HG03342 (cell line): ENCODE results near the gene DHX34.
"Not testable (repeated sequence)": the region's sequence is repeated elsewhere in the genome, so short reads cannot be mapped to it uniquely, and the experiment has no call there.

ENCODE experiments used
- ATAC-seq: cut with Tn5 transposase; IDR thresholded peaks from one replicate; pipeline ENCODE4 v1.9.1; 2021; ENCODE audit warnings: mild to moderate bottlenecking, moderate library complexity; ENCODE audit not compliant: unreplicated experiment

Gene DHX34

DNA sequence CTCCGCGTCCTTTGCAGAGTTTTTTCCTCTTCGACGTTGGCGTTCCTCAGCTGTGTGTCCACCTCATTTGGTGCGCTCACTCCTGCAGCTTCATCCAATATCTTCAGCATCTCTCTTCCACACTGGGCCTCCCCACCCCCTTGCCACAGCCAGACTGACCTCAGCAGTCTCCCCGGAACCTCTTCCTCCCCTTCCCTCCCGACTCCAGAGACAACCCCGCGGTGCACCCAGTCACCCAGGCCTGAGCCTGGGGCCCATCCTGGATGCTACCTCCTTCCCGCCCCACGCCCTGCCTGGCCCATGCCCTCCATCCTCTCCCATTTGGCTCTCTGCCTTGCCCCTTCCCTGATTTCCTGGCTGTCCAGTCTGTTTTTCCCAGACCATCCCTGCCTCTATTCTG lies 25.2 kb upstream of the DHX34 start:
- ATAC-seq, result no peak

DNA sequence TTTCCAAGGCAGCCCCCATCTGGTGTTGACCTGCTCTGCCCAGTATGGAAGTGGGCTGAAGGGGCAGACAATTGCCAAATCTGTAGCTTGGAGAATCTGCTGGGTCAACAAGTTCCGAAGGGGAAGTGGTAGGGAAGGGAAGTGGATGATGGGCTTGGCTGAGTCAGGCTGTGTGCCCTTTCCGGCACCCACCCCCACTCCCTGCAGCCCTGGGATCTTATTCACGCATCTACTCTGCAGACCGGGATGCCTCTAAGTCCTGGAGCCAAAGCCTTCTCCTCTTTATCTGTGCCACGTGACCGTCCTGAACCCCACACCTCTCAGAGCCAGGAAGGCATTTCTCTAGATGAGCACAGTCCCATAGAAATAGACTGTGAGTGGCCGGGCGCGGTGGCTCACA lies 24.6 kb upstream of the DHX34 start:
- ATAC-seq, result no peak

DNA sequence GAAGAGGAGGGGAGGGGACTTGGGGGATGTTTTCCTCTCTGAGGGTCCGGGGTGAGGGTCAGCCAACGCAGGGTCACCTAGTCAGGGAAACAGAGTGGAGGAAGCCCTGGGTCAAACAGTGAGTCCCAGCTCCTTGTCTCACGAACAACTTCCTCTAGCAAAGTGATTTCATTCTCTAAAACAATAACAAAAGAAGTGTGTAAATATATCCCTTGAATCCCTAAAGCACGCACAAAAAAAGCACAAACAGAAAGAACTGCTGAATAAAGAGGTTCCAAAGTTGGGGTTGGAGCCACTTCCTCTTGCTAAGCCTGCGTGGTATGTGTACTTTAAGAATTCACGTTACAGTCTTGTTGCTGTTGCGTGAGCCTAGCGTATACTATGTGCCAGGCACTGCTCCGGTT lies 18.6 kb upstream of the DHX34 start:
- ATAC-seq, result no peak

DNA sequence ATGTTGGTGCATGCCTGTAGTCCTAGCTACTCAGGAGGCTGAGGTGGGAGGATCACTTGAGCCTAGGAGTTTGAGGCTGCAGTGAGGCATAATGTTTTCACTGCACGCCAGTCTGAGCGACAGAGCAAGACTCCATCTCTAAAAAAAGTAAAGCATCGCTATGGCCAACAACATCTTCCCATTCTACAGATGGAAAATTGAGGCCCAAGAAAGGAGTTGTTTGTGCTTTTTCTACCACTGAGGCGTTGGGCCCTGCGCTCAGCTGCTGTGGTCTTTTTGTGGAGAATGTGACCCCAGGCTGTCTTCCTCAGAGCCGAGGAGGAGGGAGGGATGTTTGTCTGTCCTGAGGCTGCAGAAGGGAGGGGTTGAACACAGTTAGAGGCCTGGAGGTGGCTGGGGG lies 17.6 kb upstream of the DHX34 start:
- ATAC-seq, result no peak

DNA sequence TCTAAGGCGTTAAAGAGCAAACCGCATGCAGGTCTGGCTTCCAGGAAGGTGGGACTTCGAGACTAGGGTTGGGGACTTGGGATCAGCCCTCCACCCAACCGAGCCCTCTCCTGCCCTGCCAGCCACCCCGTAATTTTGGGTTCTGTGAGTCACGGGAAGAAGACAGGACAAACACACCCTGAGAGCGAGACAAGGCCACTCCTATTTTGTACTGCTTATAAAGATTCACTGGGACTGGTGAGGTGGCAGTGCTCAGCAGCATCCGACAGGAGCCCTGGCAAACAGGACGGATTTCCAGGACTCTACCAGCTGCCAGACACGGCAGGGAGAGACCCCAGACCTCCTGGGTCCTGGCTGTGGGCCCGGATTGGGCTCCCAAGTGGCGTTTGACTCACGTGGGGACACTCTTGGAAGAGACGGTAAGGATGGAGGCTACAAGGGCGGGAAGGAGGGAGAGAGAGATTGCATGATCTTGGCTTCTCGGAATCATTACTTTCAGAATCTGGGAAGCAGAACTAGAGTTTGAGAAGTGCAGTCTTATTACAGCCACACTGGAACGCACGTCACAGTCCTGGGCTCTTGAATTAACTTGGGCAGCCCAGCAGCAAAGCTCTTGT lies 17.1 kb upstream of the DHX34 start, which contains the start of gene C5AR2:
Gene C5AR2 (plus strand): TSS at position 245 of the 617 bp plus-strand sequence. CDS start 8,625 bp downstream, outside the sequence.
- ATAC-seq, result no peak

DNA sequence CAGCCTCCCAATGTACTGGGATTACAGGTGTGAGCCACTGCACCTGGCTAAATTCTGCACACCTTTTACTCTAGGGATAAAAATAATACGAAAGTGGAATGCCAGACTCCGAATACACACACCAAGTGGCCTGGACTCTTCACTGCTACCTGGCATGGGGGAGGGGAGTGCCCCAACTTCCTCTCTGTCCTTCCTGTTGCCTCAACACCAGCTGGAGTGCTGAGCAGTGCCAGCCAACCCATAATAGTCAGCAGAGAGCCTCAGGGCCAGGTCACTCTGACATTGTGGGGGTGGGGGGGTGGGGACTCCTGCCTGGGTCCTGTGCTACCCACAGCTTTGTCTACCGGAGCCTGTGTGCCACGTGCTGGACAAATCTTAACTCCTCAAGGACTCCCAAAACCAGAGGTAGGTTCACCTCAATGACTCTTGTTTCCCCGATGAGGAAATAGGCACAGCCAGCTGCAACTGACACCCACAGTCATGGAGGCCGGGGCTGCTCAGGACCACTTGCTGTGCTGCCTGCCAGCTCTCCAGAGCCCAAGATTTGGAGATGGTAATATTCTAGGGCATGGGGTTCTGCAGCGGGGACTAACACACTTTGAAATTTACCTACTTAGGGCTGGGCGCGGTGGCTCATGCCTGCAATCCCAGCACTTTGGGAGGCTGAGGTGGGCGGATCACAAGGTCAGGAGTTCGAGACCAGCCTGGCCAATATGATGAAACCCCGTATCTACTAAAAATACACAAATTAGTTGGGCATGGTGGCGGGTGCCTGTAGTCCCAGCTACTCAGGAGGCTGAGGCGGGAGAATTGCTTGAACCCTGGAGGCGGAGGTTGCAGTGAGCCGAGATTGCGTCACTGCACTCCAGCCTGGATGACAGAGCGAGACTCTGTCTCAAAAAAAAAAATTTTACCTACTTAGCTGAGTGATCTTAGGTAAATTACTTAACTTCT lies 12.1 kb upstream of the DHX34 start:
- not testable (repeated sequence) for ATAC-seq

DNA sequence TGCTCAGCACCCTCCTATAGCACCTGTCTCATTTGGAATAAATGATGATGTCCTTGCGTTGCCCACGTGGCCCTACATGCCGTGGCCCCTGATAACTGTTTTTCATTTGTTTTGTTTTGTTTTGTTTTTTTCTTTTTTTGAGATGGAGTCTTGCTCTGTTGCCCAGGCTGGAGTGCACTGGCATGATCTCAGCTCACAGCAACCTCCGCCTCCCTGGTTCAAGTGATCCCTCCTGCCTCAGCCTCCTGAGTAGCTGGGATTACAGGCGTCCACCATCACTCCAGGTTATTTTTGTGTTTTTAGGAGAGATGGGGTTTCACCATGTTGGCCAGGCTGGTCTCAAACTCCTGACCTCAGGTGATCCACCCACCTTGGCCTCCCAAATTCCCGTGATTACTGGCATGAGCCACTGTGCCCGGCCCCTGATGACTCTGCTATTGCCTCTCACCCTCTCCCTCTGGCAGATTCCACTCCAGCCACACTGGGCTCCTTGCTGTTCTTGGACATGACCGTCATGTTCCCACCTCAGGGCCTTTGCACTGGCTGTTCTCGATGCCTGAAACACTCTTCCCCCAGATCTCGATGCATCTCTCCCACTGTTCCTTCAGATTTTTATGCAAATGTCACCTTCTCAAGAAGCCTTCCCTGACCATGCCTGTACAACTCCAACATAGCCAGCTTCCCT lies 9.8 kb upstream of the DHX34 start:
- no peak for ATAC-seq

DNA sequence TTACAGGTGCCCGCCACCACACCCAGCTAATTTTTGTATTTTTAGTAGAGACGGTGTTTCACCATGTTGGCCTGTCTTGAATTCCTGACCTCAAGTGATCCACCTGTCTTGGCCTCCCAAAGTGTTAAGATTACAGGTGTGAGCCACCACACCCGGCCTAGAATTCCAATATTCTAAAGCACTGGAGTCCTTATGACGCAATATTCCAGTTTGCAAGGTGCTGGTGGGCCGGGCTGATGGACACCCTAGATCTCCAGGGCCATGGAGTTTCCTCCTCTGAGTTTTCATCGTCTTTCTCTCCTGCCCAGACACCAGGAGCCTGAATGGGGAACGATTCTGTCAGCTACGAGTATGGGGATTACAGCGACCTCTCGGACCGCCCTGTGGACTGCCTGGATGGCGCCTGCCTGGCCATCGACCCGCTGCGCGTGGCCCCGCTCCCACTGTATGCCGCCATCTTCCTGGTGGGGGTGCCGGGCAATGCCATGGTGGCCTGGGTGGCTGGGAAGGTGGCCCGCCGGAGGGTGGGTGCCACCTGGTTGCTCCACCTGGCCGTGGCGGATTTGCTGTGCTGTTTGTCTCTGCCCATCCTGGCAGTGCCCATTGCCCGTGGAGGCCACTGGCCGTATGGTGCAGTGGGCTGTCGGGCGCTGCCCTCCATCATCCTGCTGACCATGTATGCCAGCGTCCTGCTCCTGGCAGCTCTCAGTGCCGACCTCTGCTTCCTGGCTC lies 8.5 kb upstream of the DHX34 start:
- ATAC-seq, result no peak

DNA sequence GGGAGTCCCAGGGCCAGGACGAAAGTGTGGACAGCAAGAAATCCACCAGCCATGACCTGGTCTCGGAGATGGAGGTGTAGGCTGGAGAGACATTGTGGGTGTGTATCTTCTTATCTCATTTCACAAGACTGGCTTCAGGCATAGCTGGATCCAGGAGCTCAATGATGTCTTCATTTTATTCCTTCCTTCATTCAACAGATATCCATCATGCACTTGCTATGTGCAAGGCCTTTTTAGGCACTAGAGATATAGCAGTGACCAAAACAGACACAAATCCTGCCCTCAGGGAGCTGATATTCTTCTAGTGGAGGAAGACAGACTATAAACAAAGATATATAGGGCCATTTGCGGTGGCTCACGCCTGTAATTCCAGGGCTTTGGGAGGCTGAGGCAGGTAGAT lies 7.4 kb upstream of the DHX34 start:
- ATAC-seq, result no peak

DNA sequence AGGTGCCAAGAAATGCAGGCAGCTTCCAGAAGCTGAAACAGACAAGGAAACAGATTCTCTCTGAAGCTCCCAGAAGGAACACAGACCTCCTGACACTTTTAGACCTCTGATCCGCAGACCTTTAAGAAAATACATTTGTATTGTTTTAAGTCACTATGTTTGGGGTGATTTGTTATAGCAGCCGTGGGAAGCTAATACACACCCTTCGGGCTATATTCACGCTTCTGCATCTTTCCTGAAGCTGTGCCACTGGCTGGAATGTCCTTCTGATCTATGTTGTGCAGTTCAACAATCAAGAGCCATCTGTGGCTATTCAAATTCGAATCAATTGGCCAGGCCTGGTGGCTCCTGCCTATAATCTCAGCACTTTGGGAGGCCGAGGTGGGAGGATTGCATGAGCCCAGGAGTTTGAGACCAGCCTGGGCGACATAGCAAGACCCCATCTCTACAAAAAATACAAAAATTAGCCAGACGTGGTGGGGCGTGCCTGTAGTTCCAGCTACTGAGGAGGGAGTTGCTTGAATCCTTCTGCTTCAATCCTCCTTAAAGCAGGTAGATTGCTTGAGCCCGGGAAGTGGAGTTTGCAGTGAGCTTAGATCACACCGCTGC lies 5.8 kb upstream of the DHX34 start:
- no peak for ATAC-seq

DNA sequence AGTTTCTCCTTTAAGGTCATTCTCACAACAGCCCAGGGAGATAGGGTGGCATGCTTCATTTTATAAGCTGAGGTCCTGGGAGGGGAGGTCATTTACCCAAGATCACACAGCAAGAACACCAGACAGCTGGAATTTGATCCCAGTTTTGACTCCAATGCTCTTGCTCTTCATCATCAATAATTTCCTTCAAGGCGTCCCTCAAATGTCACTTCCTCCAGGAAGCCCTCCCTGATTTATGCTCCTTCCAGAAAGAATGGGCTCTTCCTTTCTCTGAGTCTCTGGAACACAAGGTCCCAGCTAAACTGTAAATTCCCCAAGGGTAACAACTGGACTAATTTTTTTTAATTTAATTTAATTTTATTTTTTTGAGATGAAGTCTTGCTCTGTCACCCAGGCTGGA lies 4.7 kb upstream of the DHX34 start:
- no peak for ATAC-seq

DNA sequence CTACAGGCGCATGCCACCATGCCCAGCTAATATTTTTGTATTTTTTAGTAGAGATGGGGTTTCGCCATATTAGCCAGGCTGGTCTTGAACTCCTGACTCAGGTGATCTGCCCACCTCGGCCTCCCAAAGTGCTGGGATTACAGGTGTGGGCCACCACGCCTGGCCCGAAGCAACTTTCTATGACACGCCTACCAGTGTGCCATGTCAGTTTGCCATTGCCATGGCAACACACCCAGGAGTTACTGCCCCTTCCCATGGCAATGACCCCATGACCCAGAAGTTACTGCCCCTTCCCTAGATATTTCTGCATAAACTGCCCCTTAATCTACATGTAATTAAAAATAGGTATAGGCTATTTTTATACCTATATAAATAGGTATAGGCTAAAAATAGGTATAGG lies 3.1 kb upstream of the DHX34 start:
- ATAC-seq, result not testable (repeated sequence)

DNA sequence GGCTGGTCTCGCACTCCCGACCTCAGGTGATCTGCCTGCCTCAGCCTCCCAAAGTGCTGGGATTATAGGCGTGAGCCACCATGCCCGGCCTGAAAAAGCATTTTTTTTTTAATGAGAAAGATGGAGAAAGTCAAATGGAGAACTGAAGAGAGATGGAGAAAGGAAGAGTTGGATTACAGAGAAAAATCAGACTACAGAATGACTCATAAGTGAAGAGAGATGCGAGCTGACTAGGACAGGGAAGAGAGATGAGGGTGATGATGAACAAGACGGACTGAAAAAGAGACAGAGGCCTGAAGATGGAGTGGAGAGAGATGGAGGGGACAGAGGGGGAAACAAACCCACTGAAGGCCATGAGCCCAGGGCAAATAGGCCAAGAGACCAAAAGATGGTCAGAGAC lies 1.5 kb downstream of the DHX34 start:
- no peak for ATAC-seq

DNA sequence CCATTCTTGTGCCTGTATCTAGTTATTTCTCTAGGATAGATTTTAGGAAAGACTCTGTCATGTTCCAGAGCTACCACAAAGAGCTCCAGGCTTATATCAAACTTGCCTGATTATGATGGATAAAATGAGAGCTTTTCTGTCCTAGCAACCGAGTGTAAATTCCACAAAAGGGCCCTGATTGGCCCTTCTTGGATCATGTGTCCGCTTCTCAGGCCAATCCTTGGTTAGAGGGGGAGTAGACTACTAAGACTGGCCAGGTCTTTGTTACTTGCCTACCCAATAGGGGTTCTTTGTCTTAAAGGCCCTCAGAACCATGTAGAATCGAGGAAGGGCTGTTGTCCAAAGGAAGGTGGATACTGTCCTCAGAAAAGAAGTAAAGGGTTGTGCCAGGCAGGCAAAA lies 2.4 kb downstream of the DHX34 start:
- ATAC-seq, result no peak

DNA sequence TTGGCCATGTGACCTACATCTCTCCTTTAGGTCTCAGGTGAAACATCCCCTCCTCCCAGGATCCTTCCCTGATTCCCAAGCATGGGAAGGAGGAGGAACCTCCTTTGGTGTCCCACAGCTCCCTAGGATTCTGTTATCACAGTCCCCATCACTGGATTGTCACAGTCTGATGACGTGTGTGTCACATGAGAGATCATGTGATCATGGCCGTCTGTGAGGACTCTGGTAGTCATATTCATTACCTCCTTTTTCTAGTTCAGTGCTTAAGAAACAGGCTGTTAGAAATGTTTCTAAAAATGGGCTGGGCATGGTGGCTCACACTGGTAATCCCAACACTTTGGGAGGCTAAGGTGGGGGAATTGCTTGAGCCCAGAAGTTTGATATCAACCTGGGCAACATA lies 3.0 kb downstream of the DHX34 start:
- no peak for ATAC-seq

DNA sequence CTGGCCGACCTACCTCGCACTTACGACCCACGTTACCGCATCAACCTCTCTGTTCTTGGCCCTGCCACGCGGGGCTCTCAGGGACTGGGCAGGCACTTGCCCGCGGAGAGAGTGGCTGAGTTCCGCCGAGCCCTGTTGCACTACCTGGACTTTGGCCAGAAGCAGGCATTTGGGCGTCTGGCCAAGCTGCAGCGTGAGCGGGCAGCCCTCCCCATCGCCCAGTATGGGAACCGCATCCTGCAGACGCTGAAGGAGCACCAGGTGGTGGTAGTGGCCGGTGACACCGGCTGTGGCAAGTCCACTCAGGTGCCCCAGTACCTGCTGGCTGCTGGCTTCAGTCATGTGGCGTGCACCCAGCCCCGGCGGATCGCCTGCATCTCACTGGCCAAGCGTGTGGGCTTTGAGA lies 4.2 kb downstream of the DHX34 start:
- ATAC-seq, result no peak

DNA sequence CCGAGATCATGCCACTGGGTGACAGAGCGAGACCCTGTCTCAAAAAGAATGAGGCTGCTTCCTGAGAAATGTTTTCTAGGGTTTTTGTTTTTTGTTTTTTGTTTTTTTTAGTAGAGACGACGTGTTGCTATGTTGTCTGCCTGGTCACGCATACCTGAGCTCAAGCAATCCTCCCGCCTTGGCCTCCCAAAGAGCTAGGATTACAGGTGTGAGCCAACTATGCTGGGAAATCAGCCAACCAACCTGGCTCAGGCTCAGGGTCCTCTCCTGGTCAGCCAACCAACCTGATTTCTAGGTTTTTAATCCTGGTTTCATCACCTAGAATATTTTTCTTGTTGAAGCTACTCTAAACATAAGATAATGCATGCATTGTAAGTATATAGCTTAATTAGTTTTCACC lies 7.8 kb downstream of the DHX34 start:
- ATAC-seq, result no peak

DNA sequence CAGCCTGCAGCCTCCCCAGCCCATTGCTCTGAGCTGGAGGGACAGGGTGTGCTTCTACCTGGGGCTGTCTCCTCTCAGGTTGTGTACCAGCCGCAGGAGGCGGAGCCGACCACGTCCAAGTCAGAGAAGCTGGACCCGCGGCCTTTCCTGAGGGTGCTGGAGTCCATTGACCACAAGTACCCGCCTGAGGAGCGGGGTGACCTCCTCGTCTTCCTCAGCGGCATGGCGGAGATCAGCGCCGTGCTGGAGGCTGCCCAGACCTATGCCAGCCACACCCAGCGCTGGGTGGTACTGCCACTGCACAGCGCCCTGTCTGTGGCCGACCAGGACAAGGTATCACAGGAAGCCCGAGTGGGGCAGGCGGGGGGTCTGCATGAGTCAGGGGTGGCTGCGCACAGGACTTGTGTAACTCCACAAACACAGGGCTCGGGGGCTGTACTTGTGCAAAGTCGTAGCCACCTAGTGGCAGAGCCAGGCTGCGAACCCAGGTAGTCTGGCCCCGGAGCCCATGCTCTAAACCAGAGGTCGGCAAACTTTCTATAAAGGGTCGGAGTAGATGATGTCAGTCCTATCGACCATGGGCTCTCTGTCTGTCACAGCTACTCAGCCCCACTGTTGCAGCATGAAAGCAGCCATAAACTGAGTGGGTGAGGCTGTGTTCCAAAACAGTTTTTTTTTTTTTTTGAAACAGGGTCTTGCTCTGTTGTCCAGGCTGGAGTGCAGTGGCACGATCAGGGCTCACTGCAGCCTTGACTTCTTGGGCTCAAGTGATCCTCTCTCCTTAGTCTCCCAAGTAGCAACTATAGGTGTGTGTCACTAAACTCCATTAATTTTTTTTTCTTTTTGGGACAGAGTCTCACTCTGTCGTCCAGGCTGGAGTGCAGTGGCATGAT lies 8.9 kb downstream of the DHX34 start:
- ATAC-seq, result no peak

DNA sequence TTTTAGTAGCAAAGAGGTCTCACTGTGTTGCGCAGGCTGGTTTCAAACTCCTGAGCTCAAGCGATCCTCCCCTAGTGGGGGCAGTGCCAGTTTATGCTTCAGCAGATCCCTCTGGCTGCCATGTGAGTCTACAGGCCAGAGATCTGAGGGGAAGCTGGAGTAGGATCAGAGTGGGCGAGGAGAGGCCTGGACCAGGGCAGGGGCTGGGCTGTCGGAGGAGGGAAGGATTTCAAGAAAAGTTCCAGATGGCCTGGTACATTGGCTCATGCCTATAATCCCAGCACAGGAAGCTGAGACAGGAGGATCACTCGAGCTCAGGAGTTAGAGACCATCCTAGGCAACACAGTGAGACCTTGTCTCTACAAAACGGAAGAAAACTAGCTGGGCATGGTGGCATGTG lies 9.8 kb downstream of the DHX34 start:
- no peak for ATAC-seq

DNA sequence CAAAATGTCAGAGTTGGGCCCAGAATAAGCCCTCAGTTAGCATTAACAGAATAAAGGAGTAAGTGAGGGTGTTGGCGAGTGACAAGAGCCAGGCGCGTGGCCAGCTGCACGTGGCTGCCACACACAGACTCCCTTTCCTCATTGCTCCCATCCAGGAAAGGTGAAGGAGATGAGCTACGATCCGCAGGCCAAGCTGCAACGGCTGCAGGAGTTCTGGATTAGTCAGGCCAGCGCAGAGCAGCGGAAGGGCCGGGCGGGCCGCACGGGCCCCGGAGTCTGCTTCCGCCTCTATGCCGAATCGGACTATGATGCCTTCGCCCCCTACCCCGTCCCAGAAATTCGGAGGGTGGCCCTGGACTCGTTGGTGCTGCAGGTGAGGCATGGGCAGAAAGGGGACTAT lies 13.2 kb downstream of the DHX34 start:
- ATAC-seq, result no peak
